Umbilical cord (tissue), 2 donors: ENCODE measurements around the gene NFS1. TPM values are rescaled to one million over a fixed set of nuclear protein-coding genes. Genes with fewer than 3 reads are reported as not detected.
"Not testable (repeated sequence)": the region's sequence is repeated elsewhere in the genome, so short reads cannot be mapped to it uniquely, and the experiment has no call there.

Experiments
- DNase-seq: peaks from one replicate; pipeline ENCODE4 v3.0.0-alpha.2; 2015; ENCODE audit warnings: low spot score
- total RNA-seq: library from RNA; depleted of rRNA; stranded (reverse); fragments of >200 nt; gene quantifications from one replicate; pipeline ENCODE4 v1.2.3, GENCODE V29; 2014; ENCODE audit warnings: low replicate concordance; ENCODE audit not compliant: insufficient read depth

Gene NFS1
- total RNA-seq, 1 donor from 2014 or later = 6.3 TPM

- DNase-seq = no peak
Observed at GRCh38 chr20:35729836-35730582, 30.9 kb upstream of the NFS1 start.

GRCh38 chr20:35729283-35729807, 30.2 kb upstream of the NFS1 start:
- DNase-seq = no peak

- DNase-seq = no peak
Observed at GRCh38 chr20:35726842-35727711, 27.9 kb upstream of the NFS1 start.

GRCh38 chr20:35724321-35725230, 25.4 kb upstream of the NFS1 start:
- no peak for DNase-seq

GRCh38 chr20:35723652-35724320, 24.6 kb upstream of the NFS1 start:
- not testable (repeated sequence) for DNase-seq

- not testable (repeated sequence) for DNase-seq
Observed at GRCh38 chr20:35723275-35723639, 24.1 kb upstream of the NFS1 start.

GRCh38 chr20:35721621-35722020, 22.5 kb upstream of the NFS1 start:
- no peak for DNase-seq

GRCh38 chr20:35721219-35721618, 22.1 kb upstream of the NFS1 start:
- no peak for DNase-seq

GRCh38 chr20:35720165-35721123, 21.3 kb upstream of the NFS1 start:
- no peak for DNase-seq

GRCh38 chr20:35719717-35720116, 20.6 kb upstream of the NFS1 start:
- no peak for DNase-seq

- DNase-seq = no peak
Observed at GRCh38 chr20:35718972-35719635, 20.0 kb upstream of the NFS1 start.

GRCh38 chr20:35718321-35718720, 19.2 kb upstream of the NFS1 start:
- DNase-seq = not testable (repeated sequence)

- no peak for DNase-seq
Observed at GRCh38 chr20:35716330-35716729, 17.2 kb upstream of the NFS1 start.

GRCh38 chr20:35715652-35716051, 16.5 kb upstream of the NFS1 start:
- no peak for DNase-seq

- DNase-seq = no peak
Observed at GRCh38 chr20:35714127-35714526, 15.0 kb upstream of the NFS1 start.

GRCh38 chr20:35713120-35713519, 14.0 kb upstream of the NFS1 start:
- not testable (repeated sequence) for DNase-seq

- no peak for DNase-seq
Observed at GRCh38 chr20:35711588-35712209, 12.5 kb upstream of the NFS1 start.

- DNase-seq = no peak
Observed at GRCh38 chr20:35710884-35711587, 11.9 kb upstream of the NFS1 start.
